ENCODE data around the gene C1S.

DNA sequence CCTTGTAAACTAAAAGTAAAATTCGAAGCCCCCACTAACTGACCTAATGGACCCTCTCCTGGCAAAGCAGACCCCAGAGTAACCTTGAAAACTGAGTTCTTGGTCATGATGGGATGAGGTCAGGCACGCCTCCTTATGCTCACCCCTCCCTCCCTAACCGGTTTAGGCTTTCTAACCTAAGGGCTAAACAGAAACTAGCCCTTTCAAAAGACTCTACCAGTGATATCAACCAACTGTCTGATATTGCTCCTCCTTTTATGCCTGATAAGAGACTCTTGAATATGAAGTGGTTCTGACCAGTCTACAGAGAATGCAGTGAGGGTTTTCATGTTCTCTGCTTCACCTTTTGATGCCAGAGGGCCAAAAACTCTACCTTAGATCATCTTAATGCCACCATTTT is 37.4 kb upstream of the C1S start:
- TF ChIP-seq, protein P1, sequence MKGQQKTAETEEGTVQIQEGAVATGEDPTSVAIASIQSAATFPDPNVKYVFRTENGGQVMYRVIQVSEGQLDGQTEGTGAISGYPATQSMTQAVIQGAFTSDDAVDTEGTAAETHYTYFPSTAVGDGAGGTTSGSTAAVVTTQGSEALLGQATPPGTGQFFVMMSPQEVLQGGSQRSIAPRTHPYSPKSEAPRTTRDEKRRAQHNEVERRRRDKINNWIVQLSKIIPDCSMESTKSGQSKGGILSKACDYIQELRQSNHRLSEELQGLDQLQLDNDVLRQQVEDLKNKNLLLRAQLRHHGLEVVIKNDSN (IDR thresholded peaks at IDR 0.05) = no peak
- no peak for TF ChIP-seq CEBPB (IDR thresholded peaks at IDR 0.05)
- TF ChIP-seq EP300 (IDR thresholded peaks at IDR 0.05; ENCODE audit: borderline replicate concordance) = no peak
- TF ChIP-seq TEAD4 (IDR thresholded peaks at IDR 0.05) = no peak
- no peak for TF ChIP-seq YY1 (IDR thresholded peaks at IDR 0.05; ENCODE audit: low read depth)
- TF ChIP-seq, protein P2, sequence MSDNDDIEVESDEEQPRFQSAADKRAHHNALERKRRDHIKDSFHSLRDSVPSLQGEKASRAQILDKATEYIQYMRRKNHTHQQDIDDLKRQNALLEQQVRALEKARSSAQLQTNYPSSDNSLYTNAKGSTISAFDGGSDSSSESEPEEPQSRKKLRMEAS (IDR thresholded peaks at IDR 0.05) = no peak
- TF ChIP-seq, protein P3, sequence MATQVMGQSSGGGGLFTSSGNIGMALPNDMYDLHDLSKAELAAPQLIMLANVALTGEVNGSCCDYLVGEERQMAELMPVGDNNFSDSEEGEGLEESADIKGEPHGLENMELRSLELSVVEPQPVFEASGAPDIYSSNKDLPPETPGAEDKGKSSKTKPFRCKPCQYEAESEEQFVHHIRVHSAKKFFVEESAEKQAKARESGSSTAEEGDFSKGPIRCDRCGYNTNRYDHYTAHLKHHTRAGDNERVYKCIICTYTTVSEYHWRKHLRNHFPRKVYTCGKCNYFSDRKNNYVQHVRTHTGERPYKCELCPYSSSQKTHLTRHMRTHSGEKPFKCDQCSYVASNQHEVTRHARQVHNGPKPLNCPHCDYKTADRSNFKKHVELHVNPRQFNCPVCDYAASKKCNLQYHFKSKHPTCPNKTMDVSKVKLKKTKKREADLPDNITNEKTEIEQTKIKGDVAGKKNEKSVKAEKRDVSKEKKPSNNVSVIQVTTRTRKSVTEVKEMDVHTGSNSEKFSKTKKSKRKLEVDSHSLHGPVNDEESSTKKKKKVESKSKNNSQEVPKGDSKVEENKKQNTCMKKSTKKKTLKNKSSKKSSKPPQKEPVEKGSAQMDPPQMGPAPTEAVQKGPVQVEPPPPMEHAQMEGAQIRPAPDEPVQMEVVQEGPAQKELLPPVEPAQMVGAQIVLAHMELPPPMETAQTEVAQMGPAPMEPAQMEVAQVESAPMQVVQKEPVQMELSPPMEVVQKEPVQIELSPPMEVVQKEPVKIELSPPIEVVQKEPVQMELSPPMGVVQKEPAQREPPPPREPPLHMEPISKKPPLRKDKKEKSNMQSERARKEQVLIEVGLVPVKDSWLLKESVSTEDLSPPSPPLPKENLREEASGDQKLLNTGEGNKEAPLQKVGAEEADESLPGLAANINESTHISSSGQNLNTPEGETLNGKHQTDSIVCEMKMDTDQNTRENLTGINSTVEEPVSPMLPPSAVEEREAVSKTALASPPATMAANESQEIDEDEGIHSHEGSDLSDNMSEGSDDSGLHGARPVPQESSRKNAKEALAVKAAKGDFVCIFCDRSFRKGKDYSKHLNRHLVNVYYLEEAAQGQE (IDR thresholded peaks at IDR 0.05; ENCODE audit: low read depth) = no peak
- TF ChIP-seq EGR1 (IDR thresholded peaks at IDR 0.05) = no peak
